ENCODE results near the gene GPR142.

GPR142 gene

GRCh38 chr17:74367206-74367605 lies at the start of gene GPR142:
Gene GPR142, plus strand, starts transcription at chr17:74367506. Its CDS starts 2,035 bp downstream, at chr17:74369541.
- DNase-seq = no peak

GRCh38 chr17:74318391-74318790 lies 48.9 kb upstream of the GPR142 start:
- no peak for DNase-seq

- DNase-seq = no peak
Observed at GRCh38 chr17:74324521-74324920, 42.8 kb upstream of the GPR142 start.

GRCh38 chr17:74325376-74325742 lies 41.9 kb upstream of the GPR142 start:
- no peak for DNase-seq

- DNase-seq = peak; percentile 43 to 55
Observed at GRCh38 chr17:74325743-74326379, 41.4 kb upstream of the GPR142 start, which contains the start of gene KIF19. Gene KIF19, plus strand, starts transcription at chr17:74326226. Its CDS starts 124 bp downstream, at chr17:74326350.

GRCh38 chr17:74326506-74326905 lies 40.8 kb upstream of the GPR142 start:
- DNase-seq = no peak

GRCh38 chr17:74328487-74328886 lies 38.8 kb upstream of the GPR142 start:
- DNase-seq = no peak

GRCh38 chr17:74329378-74329777 lies 37.9 kb upstream of the GPR142 start:
- DNase-seq = no peak

GRCh38 chr17:74330446-74330845 lies 36.9 kb upstream of the GPR142 start:
- no peak for DNase-seq

- no peak for DNase-seq
Observed at GRCh38 chr17:74332017-74332650, 35.2 kb upstream of the GPR142 start.

GRCh38 chr17:74332763-74333283 lies 34.5 kb upstream of the GPR142 start:
- no peak for DNase-seq

- no peak for DNase-seq
Observed at GRCh38 chr17:74334393-74335039, 32.8 kb upstream of the GPR142 start.

- DNase-seq = no peak
Observed at GRCh38 chr17:74335529-74336062, 31.7 kb upstream of the GPR142 start.

- DNase-seq = no peak
Observed at GRCh38 chr17:74336307-74336706, 31.0 kb upstream of the GPR142 start.

- no peak for DNase-seq
Observed at GRCh38 chr17:74337834-74338500, 29.3 kb upstream of the GPR142 start.

GRCh38 chr17:74339537-74340195 lies 27.6 kb upstream of the GPR142 start:
- DNase-seq = no peak

GRCh38 chr17:74340470-74341023 lies 26.8 kb upstream of the GPR142 start:
- DNase-seq = no peak

- no peak for DNase-seq
Observed at GRCh38 chr17:74342224-74342623, 25.1 kb upstream of the GPR142 start.

- DNase-seq = no peak
Observed at GRCh38 chr17:74343121-74343520, 24.2 kb upstream of the GPR142 start.

GRCh38 chr17:74343526-74344284 lies 23.6 kb upstream of the GPR142 start:
- DNase-seq = no peak

GRCh38 chr17:74344658-74345057 lies 22.6 kb upstream of the GPR142 start:
- DNase-seq = no peak

All from stimulated activated CD4-positive, alpha-beta T cell treated with anti-CD3 and anti-CD28 coated beads, Interleukin-4, amount 100 ng/mL, for 4 hours (primary cell).